H9 (cell line): ENCODE measurements around the gene PSPN. TPM values are rescaled to one million over a fixed set of nuclear protein-coding genes. Genes with fewer than 3 reads are reported as not detected.
A peak's percentile ranks its signal among the peaks of the same experiment; 100 is the strongest.

Experiments used
- DNase-seq: peaks from one replicate; pipeline ENCODE4 v3.0.0-alpha.2; 2017
- H2AFZ ChIP-seq: one replicate; pipeline ENCODE4 v1.6.1; 2013; ENCODE audit warnings: mild to moderate bottlenecking, low read length, control low read depth, moderate library complexity
- H2AK5ac ChIP-seq: 2 replicates; pipeline ENCODE4 v1.6.1; 2013; ENCODE audit warnings: low read length, control low read depth, mixed read lengths; ENCODE audit not compliant: insufficient read length
- H2BK120ac ChIP-seq: one replicate; pipeline ENCODE4 v1.6.1; 2013; ENCODE audit warnings: low read depth, mild to moderate bottlenecking, low read length, control low read depth, inconsistent platforms; ENCODE audit not compliant: poor library complexity, severe bottlenecking
- H2BK12ac ChIP-seq: 2 replicates; pipeline ENCODE4 v1.6.1; 2013; ENCODE audit warnings: low read length, control low read depth, mixed read lengths, low read depth; ENCODE audit not compliant: insufficient read length
- H2BK15ac ChIP-seq: 2 replicates; pipeline ENCODE4 v1.6.1; 2013; ENCODE audit warnings: low read depth, low read length, control low read depth
- H2BK20ac ChIP-seq: one replicate; pipeline ENCODE4 v1.6.1; 2013; ENCODE audit warnings: low read depth, mild to moderate bottlenecking, low read length, control low read depth, inconsistent platforms; ENCODE audit not compliant: poor library complexity, severe bottlenecking
- H2BK5ac ChIP-seq: 2 replicates; pipeline ENCODE4 v1.6.1; 2013; ENCODE audit warnings: low read length, control low read depth, mixed read lengths; ENCODE audit not compliant: insufficient read length
- H3K14ac ChIP-seq: 2 replicates; pipeline ENCODE4 v1.6.1; 2013; ENCODE audit warnings: low read length, control low read depth; ENCODE audit not compliant: insufficient read depth
- H3K18ac ChIP-seq: 2 replicates; pipeline ENCODE4 v1.6.1; 2013; ENCODE audit warnings: low read depth, mild to moderate bottlenecking, mixed read lengths, low read length, control low read depth; ENCODE audit not compliant: insufficient read length
- H3K23ac ChIP-seq: 2 replicates; pipeline ENCODE4 v1.6.1; 2013; ENCODE audit warnings: low read length, control low read depth, mixed read lengths, low read depth; ENCODE audit not compliant: insufficient read length
- H3K23me2 ChIP-seq: 2 replicates; pipeline ENCODE4 v1.6.1; 2013; ENCODE audit warnings: low read depth, mild to moderate bottlenecking, mixed read lengths, low read length, control low read depth; ENCODE audit not compliant: insufficient read length, poor library complexity, severe bottlenecking
- H3K27ac ChIP-seq: 2 replicates; pipeline ENCODE4 v1.5.1; 2013; ENCODE audit warnings: low read length, control low read depth, mixed read lengths, low read depth; ENCODE audit not compliant: insufficient read length
- H3K27me3 ChIP-seq: 2 replicates; pipeline ENCODE4 v1.6.1; 2013; ENCODE audit warnings: low read length, control low read depth, inconsistent platforms; ENCODE audit not compliant: insufficient read depth
- H3K4ac ChIP-seq: 2 replicates; pipeline ENCODE4 v1.6.1; 2013; ENCODE audit warnings: low read depth, mild to moderate bottlenecking, control low read depth, inconsistent platforms, low read length, moderate library complexity
- H3K4me1 ChIP-seq: 2 replicates; pipeline ENCODE4 v1.6.1; 2013; ENCODE audit warnings: low read length, control low read depth, inconsistent platforms; ENCODE audit not compliant: insufficient read depth
- H3K4me2 ChIP-seq: 2 replicates; pipeline ENCODE4 v1.6.1; 2013; ENCODE audit warnings: low read length, control low read depth, mixed read lengths; ENCODE audit not compliant: insufficient read length, insufficient read depth
- H3K56ac ChIP-seq: 2 replicates; pipeline ENCODE4 v1.6.1; 2013; ENCODE audit warnings: low read depth, mild to moderate bottlenecking, mixed read lengths, low read length, control low read depth; ENCODE audit not compliant: insufficient read length
- H3K79me1 ChIP-seq: 2 replicates; pipeline ENCODE4 v1.6.1; 2013; ENCODE audit warnings: low read depth, mild to moderate bottlenecking, moderate library complexity, low read length, control low read depth, inconsistent platforms; ENCODE audit not compliant: insufficient read depth, poor library complexity, severe bottlenecking
- H3K79me2 ChIP-seq: 2 replicates; pipeline ENCODE4 v1.6.1; 2013; ENCODE audit warnings: low read length, control low read depth, inconsistent platforms; ENCODE audit not compliant: insufficient read depth
- H3K9ac ChIP-seq: 2 replicates; pipeline ENCODE4 v1.6.1; 2013; ENCODE audit warnings: low read length, control low read depth, mixed read lengths; ENCODE audit not compliant: insufficient read length; ENCODE audit errors: extremely low read depth
- H3K9me3 ChIP-seq: one replicate; pipeline ENCODE4 v1.6.1; 2013; ENCODE audit warnings: low read depth, low read length, inconsistent platforms; ENCODE audit not compliant: control insufficient read depth
- H3T11ph ChIP-seq: one replicate; pipeline ENCODE4 v1.6.1; 2013; ENCODE audit warnings: mild to moderate bottlenecking, low read length, control low read depth, inconsistent platforms
- H4K20me1 ChIP-seq: one replicate; pipeline ENCODE4 v1.6.1; 2013; ENCODE audit not compliant: control insufficient read depth, insufficient read length, insufficient read depth
- H4K5ac ChIP-seq: 2 replicates; pipeline ENCODE4 v1.6.1; 2013; ENCODE audit warnings: low read depth, mild to moderate bottlenecking, mixed read lengths, low read length, control low read depth; ENCODE audit not compliant: insufficient read length
- H4K8ac ChIP-seq: replicated peaks from 2 replicates; pipeline ENCODE4 v1.6.1; 2013; ENCODE audit warnings: low read length, control low read depth, mixed read lengths, low read depth; ENCODE audit not compliant: insufficient read length
- H4K91ac ChIP-seq: 2 replicates; pipeline ENCODE4 v1.6.1; 2013; ENCODE audit warnings: low read depth, mild to moderate bottlenecking, moderate library complexity, mixed read lengths, low read length, control low read depth; ENCODE audit not compliant: insufficient read length
- H3K27ac Mint-ChIP-seq, 3 experiments: 2 replicates in 2 of 3; 3 replicates in 1 of 3; pipeline ENCODE4 v1.8.0; 2020 to 2021; ENCODE audit warnings: mixed read lengths in 3 of 3, mild to moderate bottlenecking in 1 of 3, moderate library complexity in 1 of 3
- H3K27me3 Mint-ChIP-seq: 2 replicates; pipeline ENCODE4 v1.8.0; 2021; ENCODE audit warnings: low read depth, mild to moderate bottlenecking, moderate library complexity, mixed read lengths
- H3K36me3 Mint-ChIP-seq, 3 experiments: 2 replicates in 2 of 3; 3 replicates in 1 of 3; pipeline ENCODE4 v1.8.0; 2020 to 2021; ENCODE audit warnings: low read depth in 3 of 3, mixed read lengths in 3 of 3; ENCODE audit not compliant: insufficient read depth in 1 of 3
- H3K4me1 Mint-ChIP-seq, 2 experiments: 2 replicates each; pipeline ENCODE4 v1.8.0; 2020; ENCODE audit warnings: mixed read lengths in 2 of 2
- H3K4me3 Mint-ChIP-seq, 2 experiments: 2 replicates in 1 of 2; 3 replicates in 1 of 2; pipeline ENCODE4 v1.8.0; 2020 to 2021; ENCODE audit warnings: mild to moderate bottlenecking in 2 of 2, mixed read lengths in 2 of 2, moderate library complexity in 1 of 2
- H3K9me3 Mint-ChIP-seq, 2 experiments: 2 replicates in 1 of 2; 3 replicates in 1 of 2; pipeline ENCODE4 v1.8.0; 2020; ENCODE audit warnings: mild to moderate bottlenecking in 2 of 2, mixed read lengths in 2 of 2, moderate library complexity in 1 of 2
- WGBS: extraction: QIAGEN DNeasy Blood & Tissue Kit; methylation state at CpG from one replicate; pipeline ENCODE4 v1.1.7; 2013; ENCODE audit warnings: missing lambda C conversion rate, low lambda C conversion rate, mixed read lengths; ENCODE audit not compliant: insufficient read length; ENCODE audit errors: extremely low coverage; 5-methylcytosine and 5-hydroxymethylcytosine counted together
- total RNA-seq: library from RNA; stranded (reverse); gene quantifications from 2 replicates; pipeline ENCODE4 v1.2.1, GENCODE V29; 2021
- TF ChIP-seq, protein P1 (sequence below): fragments of 200-600 bp; sonication (generic); conservative IDR thresholded peaks from 3 replicates; pipeline ENCODE4 v1.8.0; 2021; ENCODE audit warnings: antibody characterized with exemption, mild to moderate bottlenecking

PSPN gene
- total RNA-seq, 1 experiment from 2014 or later, result 2.1 TPM

DNA sequence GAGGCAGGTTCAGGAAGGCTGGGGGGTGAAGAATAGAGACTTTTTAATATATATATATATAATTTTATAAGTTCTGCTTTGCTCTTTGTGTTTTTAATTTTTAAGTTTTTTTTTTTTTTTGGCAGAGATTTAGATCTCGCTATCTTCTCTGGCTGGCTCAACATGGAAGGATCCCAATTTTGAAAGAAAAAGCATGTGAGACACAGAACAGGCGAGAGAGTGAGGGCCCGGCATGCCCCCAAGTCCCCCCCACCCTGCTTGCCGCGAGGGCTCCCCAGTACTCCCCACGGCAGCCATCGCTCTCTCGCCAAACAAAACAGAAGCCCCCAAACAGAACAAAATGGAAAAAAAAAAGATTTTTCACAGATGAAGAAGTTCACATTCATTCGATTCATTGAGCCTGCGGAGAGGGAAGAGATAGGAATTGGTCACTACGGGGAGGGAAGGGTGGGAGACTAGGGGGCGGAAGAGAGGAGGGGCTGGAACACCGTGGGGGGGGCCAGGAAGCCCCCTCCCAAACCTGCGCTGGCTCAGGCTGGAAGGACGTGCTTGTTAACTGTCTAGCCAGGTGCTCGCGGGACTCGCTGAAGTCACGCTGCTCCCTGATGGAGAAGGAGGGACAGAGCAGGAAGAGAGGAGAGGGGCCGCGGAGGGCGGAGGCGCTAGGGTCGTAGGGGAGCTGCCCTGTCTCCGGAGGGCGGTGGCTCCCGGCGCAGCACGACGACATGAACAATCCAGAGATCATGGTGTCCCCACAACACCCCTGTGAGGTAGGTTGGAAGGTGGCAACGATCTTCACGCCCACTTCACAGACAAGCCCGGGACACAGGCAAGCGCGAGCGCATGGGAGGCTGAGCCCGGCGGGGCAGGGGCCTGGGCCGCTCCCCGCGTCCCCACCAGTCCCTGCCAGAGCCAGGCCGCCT lies 38.2 kb upstream of the PSPN start:
- Histone ChIP-seq H2BK5ac (no peak overlapping the region), H3T11ph (no peak overlapping the region), H3K56ac (no peak overlapping the region), H4K8ac (no peak overlapping the region), H3K9me3 (no peaks in the 10 kb centered on the region), H3K14ac (no peak overlapping the region), H3K18ac (no peak overlapping the region), H3K27me3 (no peaks in the 10 kb centered on the region), H2BK15ac (no peak overlapping the region), H2BK12ac (no peak overlapping the region), H3K23ac (no peak overlapping the region), H3K4me1 (no peaks in the 10 kb centered on the region), H3K23me2 (no peaks in the 10 kb centered on the region), H3K79me1 (peaks cover 3% of the 10 kb centered on the region), H4K5ac (no peak overlapping the region), H3K4ac (no peak overlapping the region), H3K27ac (no peak overlapping the region), H4K91ac (no peak overlapping the region), H3K9ac (no peak overlapping the region), H2BK120ac (no peak overlapping the region), H2AFZ (no peak overlapping the region), H3K79me2 (no peaks in the 10 kb centered on the region), H2BK20ac (no peak overlapping the region), H4K20me1 (no peaks in the 10 kb centered on the region), H2AK5ac (no peak overlapping the region), H3K4me2 (no peak overlapping the region)
- peak; percentile 74 for DNase-seq
- TF ChIP-seq, protein P1, sequence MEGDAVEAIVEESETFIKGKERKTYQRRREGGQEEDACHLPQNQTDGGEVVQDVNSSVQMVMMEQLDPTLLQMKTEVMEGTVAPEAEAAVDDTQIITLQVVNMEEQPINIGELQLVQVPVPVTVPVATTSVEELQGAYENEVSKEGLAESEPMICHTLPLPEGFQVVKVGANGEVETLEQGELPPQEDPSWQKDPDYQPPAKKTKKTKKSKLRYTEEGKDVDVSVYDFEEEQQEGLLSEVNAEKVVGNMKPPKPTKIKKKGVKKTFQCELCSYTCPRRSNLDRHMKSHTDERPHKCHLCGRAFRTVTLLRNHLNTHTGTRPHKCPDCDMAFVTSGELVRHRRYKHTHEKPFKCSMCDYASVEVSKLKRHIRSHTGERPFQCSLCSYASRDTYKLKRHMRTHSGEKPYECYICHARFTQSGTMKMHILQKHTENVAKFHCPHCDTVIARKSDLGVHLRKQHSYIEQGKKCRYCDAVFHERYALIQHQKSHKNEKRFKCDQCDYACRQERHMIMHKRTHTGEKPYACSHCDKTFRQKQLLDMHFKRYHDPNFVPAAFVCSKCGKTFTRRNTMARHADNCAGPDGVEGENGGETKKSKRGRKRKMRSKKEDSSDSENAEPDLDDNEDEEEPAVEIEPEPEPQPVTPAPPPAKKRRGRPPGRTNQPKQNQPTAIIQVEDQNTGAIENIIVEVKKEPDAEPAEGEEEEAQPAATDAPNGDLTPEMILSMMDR, result 0 out of 3 replicates have a peak, but pooled peaks have one; percentile 23
- Mint-ChIP-seq H3K27me3 (no peaks in the 10 kb centered on the region), H3K9me3 (no peaks in the 10 kb centered on the region; a peak in 1 of 5 replicates), H3K36me3 (peaks cover 25 to 58% (median 58%) of the 10 kb centered on the region in 3 experiments; a peak in 6 of 7 replicates), H3K27ac (peak overlapping the region in 2 of 3 experiments; percentile 90 to 95; a peak in 4 of 7 replicates), H3K4me1 (peaks cover 3 to 21% of the 10 kb centered on the region in 2 experiments), H3K4me3 (no peak overlapping the region)
- no CpG with 5 or more reads among the region's 42 CpGs for WGBS
